H1 (cell line): ENCODE data around the gene RAB11FIP3. TPM values are rescaled to one million over a fixed set of nuclear protein-coding genes. Genes with fewer than 3 reads are reported as not detected.

Source experiments
- CTCF ChIA-PET: fragments of 300-600 bp; sonication (Branson Sonifier 250); formaldehyde crosslinking; loops from one replicate; lab custom pipeline; 2021; ENCODE audit not compliant: partially characterized antibody; lab: Charles Lee
- POLR2A ChIA-PET: fragments of 300-600 bp; sonication (Branson Sonifier 250); formaldehyde crosslinking; loops from one replicate; lab custom pipeline; 2021; ENCODE audit warnings: inconsistent platforms; ENCODE audit not compliant: partially characterized antibody; lab: Charles Lee
- DNase-seq, 2 experiments: peaks; one replicate each; pipeline versions ENCODE4 v3.0.0 to v3.0.0-alpha.2; 2010 to 2022; ENCODE audit warnings: low spot score in 2 of 2, low read depth in 1 of 2, mixed read lengths in 1 of 2
- FAIRE-seq: peaks from 2 replicates; lab custom pipeline; 2011; peaks lifted over from hg19 to GRCh38; lab: Jason Lieb, UNC
- H2AFZ ChIP-seq: 2 replicates; pipeline ENCODE4 v1.8.1; 2012; ENCODE audit warnings: low read length, inconsistent platforms
- H2AK5ac ChIP-seq: 2 replicates; pipeline ENCODE4 v1.6.1; 2013; ENCODE audit warnings: low read depth, low read length
- H2BK120ac ChIP-seq: replicated peaks from 2 replicates; pipeline ENCODE3; 2013; ENCODE audit warnings: low read depth, low read length, inconsistent platforms
- H2BK12ac ChIP-seq: 2 replicates; pipeline ENCODE4 v1.6.1; 2013; ENCODE audit warnings: low read depth, low read length
- H2BK15ac ChIP-seq: 2 replicates; pipeline ENCODE4 v1.6.1; 2013; ENCODE audit warnings: low read length
- H2BK20ac ChIP-seq: 2 replicates; pipeline ENCODE4 v1.6.1; 2013; ENCODE audit warnings: low read length
- H2BK5ac ChIP-seq: 2 replicates; pipeline ENCODE4 v1.6.1; 2013; ENCODE audit warnings: low read depth, low read length
- H3K14ac ChIP-seq: 2 replicates; pipeline ENCODE4 v1.6.1; 2013; ENCODE audit warnings: inconsistent platforms; ENCODE audit not compliant: insufficient read length
- H3K18ac ChIP-seq: 2 replicates; pipeline ENCODE4 v1.6.1; 2013; ENCODE audit warnings: low read length; ENCODE audit errors: extremely low read depth
- H3K23ac ChIP-seq: 2 replicates; pipeline ENCODE4 v1.6.1; 2013; ENCODE audit warnings: inconsistent platforms; ENCODE audit not compliant: insufficient read length
- H3K23me2 ChIP-seq: 2 replicates; pipeline ENCODE4 v1.6.1; 2013; ENCODE audit warnings: low read depth, low read length
- H3K27ac ChIP-seq: 2 replicates; pipeline ENCODE4 v1.6.1; 2011; ENCODE audit warnings: low read depth, low read length, inconsistent platforms
- H3K27me3 ChIP-seq, 4 experiments: replicated peaks in 1 of 4; 1 replicate in 1 of 4; 2 replicates in 3 of 4; pipeline versions ENCODE4 v1.6.1 to v1.8.1; 2011 to 2013; ENCODE audit warnings: low read length in 3 of 4, mild to moderate bottlenecking in 3 of 4, inconsistent platforms in 2 of 4, mixed read lengths in 2 of 4, moderate library complexity in 1 of 4; ENCODE audit not compliant: control insufficient read depth in 3 of 4, insufficient read depth in 3 of 4; ENCODE audit errors: extremely low read depth in 1 of 4
- H3K36me3 ChIP-seq, 4 experiments: 2 replicates each; pipeline versions ENCODE4 v1.6.1 to v1.8.1; 2011 to 2013; ENCODE audit warnings: mild to moderate bottlenecking in 4 of 4, low read length in 3 of 4, moderate library complexity in 2 of 4, control low read depth in 1 of 4, inconsistent platforms in 1 of 4; ENCODE audit not compliant: insufficient read depth in 4 of 4, control insufficient read depth in 2 of 4
- H3K4ac ChIP-seq: replicated peaks from 2 replicates; pipeline ENCODE3; 2013; ENCODE audit warnings: low read length, low read depth, mixed read lengths, inconsistent platforms; ENCODE audit not compliant: insufficient read length
- H3K4me1 ChIP-seq, 4 experiments: replicated peaks in 1 of 4; 1 replicate in 1 of 4; 2 replicates in 3 of 4; pipeline versions ENCODE4 v1.6.1 to v1.8.1; 2011 to 2013; ENCODE audit warnings: low read length in 3 of 4, inconsistent platforms in 2 of 4, mixed read lengths in 1 of 4; ENCODE audit not compliant: insufficient read depth in 4 of 4, control insufficient read depth in 3 of 4
- H3K4me2 ChIP-seq, 2 experiments: 2 replicates each; pipeline versions ENCODE4 v1.6.1 to v1.8.1; 2011 to 2013; ENCODE audit warnings: low read depth in 2 of 2, low read length in 2 of 2, control low read depth in 1 of 2, inconsistent platforms in 1 of 2, mild to moderate bottlenecking in 1 of 2; ENCODE audit not compliant: insufficient read depth in 1 of 2
- H3K4me3 ChIP-seq, 4 experiments: fragments of 200-600, 300-600 bp in 1 of 4; sonication (generic), shearing (Covaris generic), sonication (Bioruptor Twin) in 1 of 4; 2 replicates each; pipeline versions ENCODE4 v1.5.1 to v1.8.1; 2011 to 2016; ENCODE audit warnings: low read length in 4 of 4, low read depth in 3 of 4, control low read depth in 2 of 4, inconsistent platforms in 2 of 4, mild to moderate bottlenecking in 2 of 4, mixed read lengths in 1 of 4, moderate library complexity in 1 of 4; ENCODE audit not compliant: insufficient read depth in 2 of 4; ENCODE audit errors: extremely low read depth in 1 of 4
- H3K56ac ChIP-seq: replicated peaks from 2 replicates; pipeline ENCODE3; 2013; ENCODE audit warnings: low read depth, mild to moderate bottlenecking, mixed read lengths, low read length, inconsistent platforms; ENCODE audit not compliant: insufficient read length
- H3K79me1 ChIP-seq: 2 replicates; pipeline ENCODE4 v1.6.1; 2013; ENCODE audit warnings: low read depth, low read length, control low read depth
- H3K79me2 ChIP-seq, 2 experiments: 2 replicates each; pipeline versions ENCODE4 v1.6.1 to v1.8.1; 2012 to 2013; ENCODE audit warnings: low read length in 2 of 2, mild to moderate bottlenecking in 2 of 2, inconsistent platforms in 1 of 2; ENCODE audit not compliant: insufficient read depth in 2 of 2, control insufficient read depth in 1 of 2
- H3K9ac ChIP-seq, 4 experiments: replicated peaks in 1 of 4; 1 replicate in 1 of 4; 2 replicates in 3 of 4; pipeline versions ENCODE4 v1.6.1 to v1.8.1; 2011 to 2013; ENCODE audit warnings: low read depth in 3 of 4, low read length in 3 of 4, control low read depth in 2 of 4, mild to moderate bottlenecking in 2 of 4, moderate library complexity in 2 of 4, inconsistent platforms in 1 of 4; ENCODE audit errors: extremely low read depth in 1 of 4
- H3K9me3 ChIP-seq, 2 experiments: 2 replicates each; pipeline versions ENCODE4 v1.6.1 to v1.8.1; 2012 to 2013; ENCODE audit warnings: mild to moderate bottlenecking in 2 of 2, moderate library complexity in 2 of 2, control low read depth in 1 of 2, inconsistent platforms in 1 of 2, low read depth in 1 of 2, low read length in 1 of 2, mixed read lengths in 1 of 2; ENCODE audit not compliant: insufficient read depth in 2 of 2
- H4K20me1 ChIP-seq, 2 experiments: replicated peaks in 1 of 2; 2 replicates each; pipeline versions ENCODE3 to v1.8.1; 2011 to 2013; ENCODE audit warnings: inconsistent platforms in 2 of 2, low read length in 2 of 2, mild to moderate bottlenecking in 1 of 2; ENCODE audit not compliant: insufficient read depth in 2 of 2, control insufficient read depth in 1 of 2
- H4K5ac ChIP-seq: 2 replicates; pipeline ENCODE4 v1.6.1; 2013; ENCODE audit warnings: low read length, low read depth, mixed read lengths, inconsistent platforms; ENCODE audit not compliant: insufficient read length
- H4K8ac ChIP-seq: 2 replicates; pipeline ENCODE4 v1.8.0; 2013; ENCODE audit warnings: mild to moderate bottlenecking, moderate library complexity, low read length, inconsistent platforms; ENCODE audit not compliant: insufficient read depth; ENCODE audit errors: extremely low read depth
- H4K91ac ChIP-seq: replicated peaks from 2 replicates; pipeline ENCODE3; 2013; ENCODE audit warnings: low read length, mixed read lengths, inconsistent platforms; ENCODE audit not compliant: insufficient read length
- ASH2L ChIP-seq: fragments of 200-600, 300-600 bp; sonication (generic); IDR thresholded peaks from one replicate; pipeline ENCODE4 v1.7.1; 2017; ENCODE audit warnings: low read length
- GTF2F1 ChIP-seq: IDR thresholded peaks from 2 replicates; pipeline ENCODE4 v1.6.1; 2012; ENCODE audit warnings: low read depth, low read length, improper control_type of control experiment, borderline replicate concordance
- KDM5A ChIP-seq: fragments of 200-600 bp; IDR thresholded peaks from 2 replicates; pipeline ENCODE4 v1.7.1; 2012; ENCODE audit warnings: mild to moderate bottlenecking, low read length, inconsistent platforms, mixed read lengths
- SIX5 ChIP-seq: IDR thresholded peaks from 2 replicates; pipeline ENCODE4 v1.6.1; 2011; ENCODE audit warnings: mild to moderate bottlenecking, low read depth, low read length
- SP1 ChIP-seq: IDR thresholded peaks from 2 replicates; pipeline ENCODE4 v1.6.1; 2011; ENCODE audit warnings: low read depth, low read length
- SP4 ChIP-seq: IDR thresholded peaks from 2 replicates; pipeline ENCODE4 v1.6.1; 2012; ENCODE audit warnings: low read length, inconsistent platforms
- TAF7 ChIP-seq: optimal IDR thresholded peaks from 2 replicates; pipeline ENCODE3; 2011; ENCODE audit warnings: low read depth, mild to moderate bottlenecking, inconsistent platforms, low read length, moderate library complexity, borderline replicate concordance
- WGBS, 2 experiments: shearing (Covaris generic) in 1 of 2; methylation state at CpG; one replicate each; pipeline versions ENCODE4 v1.1.6 to v1.1.7; 2013 to 2015; ENCODE audit warnings: low lambda C conversion rate in 2 of 2, mixed read lengths in 2 of 2, inconsistent platforms in 1 of 2, low coverage in 1 of 2, missing lambda C conversion rate in 1 of 2; ENCODE audit not compliant: insufficient replicate concordance in 2 of 2, insufficient coverage in 1 of 2, insufficient read length in 1 of 2; ENCODE audit errors: extremely low coverage in 1 of 2, missing lambda C conversion rate in 1 of 2; 5-methylcytosine and 5-hydroxymethylcytosine counted together
- polyA plus RNA-seq, 7 experiments: library from polyadenylated mRNA; depleted of rRNA in 3 of 7; stranded (reverse) in 5 of 7; unstranded in 2 of 7; fragments of >200 nt in 5 of 7; fragments of 200-250 nt in 2 of 7; gene quantifications; 1 replicate in 5 of 7; 2 replicates in 1 of 7; 4 replicates in 1 of 7; pipeline versions ENCODE4 v1.2.1 to v1.2.3, GENCODE V29; 2011 to 2013; ENCODE audit warnings: missing spikeins in 2 of 7, mixed read lengths in 2 of 7
- total RNA-seq: library from RNA; stranded (reverse); fragmentation: NEBNext Ultra II Directional; extraction: Animal tissue kit (Norgen Biotek cat#: 25700); gene quantifications from 2 replicates; pipeline ENCODE4 v1.2.1, GENCODE V29; 2021
- TF ChIP-seq, protein P1 (sequence below), 3 experiments: IDR thresholded peaks; 1 replicate in 2 of 3; 2 replicates in 1 of 3; pipeline versions ENCODE4 v1.5.1 to v1.6.1; 2011; ENCODE audit warnings: low read length in 3 of 3, mild to moderate bottlenecking in 3 of 3, inconsistent platforms in 2 of 3, low read depth in 1 of 3, moderate library complexity in 1 of 3; ENCODE audit not compliant: insufficient read depth in 1 of 3; ENCODE audit errors: control extremely low read depth in 1 of 3

The RAB11FIP3 gene
- total and polyA plus RNA-seq, 2 of the 8 experiments (the other 6 are each of a cell fraction or from before 2014, with no cell fraction given), result 9.3 to 35.2 TPM

DNA sequence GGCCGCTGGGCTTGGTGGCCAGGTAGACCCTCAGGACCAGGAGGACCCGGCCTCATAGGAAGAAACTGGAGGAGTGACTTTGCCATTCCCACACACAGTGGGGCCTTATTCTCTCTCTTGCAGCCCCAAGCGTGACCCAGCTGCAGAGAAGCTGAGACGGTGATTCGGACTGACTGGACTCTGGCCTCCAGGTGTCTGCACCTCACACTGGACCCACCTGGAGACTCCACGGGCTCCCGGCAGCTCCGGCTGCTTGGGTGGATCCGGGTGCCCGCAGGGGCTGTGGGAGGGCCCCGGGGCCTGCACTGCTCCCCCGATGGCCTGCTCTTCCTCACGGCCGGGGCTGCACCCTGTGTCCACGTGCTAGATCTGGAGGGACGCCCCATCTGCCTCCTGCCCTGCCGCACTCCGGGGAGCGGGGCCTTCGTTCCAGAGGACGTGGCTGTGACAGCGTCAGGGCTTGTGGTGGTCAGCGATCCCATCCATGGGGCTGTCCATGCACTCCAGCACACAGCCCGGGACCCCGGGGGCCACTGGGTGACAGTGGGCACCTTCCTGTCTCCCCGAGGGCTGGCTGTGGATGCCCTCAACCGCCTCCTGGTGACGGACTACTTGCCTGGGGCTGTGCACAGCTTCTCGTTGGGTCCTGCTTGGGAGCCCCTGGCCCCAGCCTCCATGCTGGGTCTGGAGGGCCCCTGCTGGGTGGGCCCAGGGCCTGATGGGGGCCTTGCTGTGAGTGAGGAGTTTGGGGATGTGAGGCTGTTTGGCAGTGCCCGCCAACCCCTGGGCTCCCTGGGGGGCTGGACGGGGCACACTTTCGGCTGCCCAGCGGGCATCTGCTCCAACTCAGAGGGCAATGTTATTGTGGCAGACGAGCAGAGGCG is 142.2 kb downstream of the RAB11FIP3 start:
- no peak overlapping the region for H3K9ac ChIP-seq
- ChIA-PET POLR2A (interaction anchor here (0.6 to 7.9 kb wide), 14 partner anchors 8 to 239 kb away, joined by 3 to 58 read pairs (median 4); partner anchors contain the start of genes CAPN15, METTL26, WDR24 and WFIKKN1), CTCF (interaction anchor here (0.7 to 2.3 kb wide), 9 partner anchors 9 to 100 kb away, joined by 3 to 14 read pairs (median 4); no protein-coding TSS in a partner anchor)
- peak overlapping the region; percentile 57 for H3K4ac ChIP-seq
- H4K20me1 ChIP-seq, result peaks cover 0 to 6% of the 10 kb centered on the region in 2 experiments
- no peaks in the 10 kb centered on the region for H3K36me3 ChIP-seq
- H2BK20ac ChIP-seq, result peak overlapping the region; percentile 72; the same call in 1 of the 2 replicates
- H2BK120ac ChIP-seq, result peak overlapping the region; percentile 54
- H3K4me1 ChIP-seq, result peaks cover 0 to 27% (median 12%) of the 10 kb centered on the region in 4 experiments; a peak in 5 of 7 replicates
- no peak overlapping the region for H2AFZ ChIP-seq
- peak overlapping the region; percentile 91 for H4K91ac ChIP-seq
- no peak overlapping the region for H3K56ac ChIP-seq
- DNase-seq (no peak), FAIRE-seq (no peak)
- peak overlapping the region; percentile 0 for H4K5ac ChIP-seq
- H2BK12ac ChIP-seq, result peak overlapping the region; percentile 50; the same call in 1 of the 2 replicates
- peak overlapping the region; percentile 28 for H4K8ac ChIP-seq
- peak overlapping the region; percentile 28; the same call in 1 of the 2 replicates for H2AK5ac ChIP-seq
- peak overlapping the region; percentile 71 for H3K18ac ChIP-seq
- 0 out of 2 replicates have a peak overlapping the region, but pooled peaks have one; percentile 66 for H2BK5ac ChIP-seq
- H3K27ac ChIP-seq, result no peak overlapping the region
- H3K9me3 ChIP-seq, result no peaks in the 10 kb centered on the region
- 0 out of 8 replicates have a peak overlapping the region, but pooled peaks of 1 of the 4 experiments have one; percentile 20 for H3K4me3 ChIP-seq
- H3K14ac ChIP-seq, result no peak overlapping the region
- H3K23ac ChIP-seq, result no peak overlapping the region
- H3K4me2 ChIP-seq, result 0 out of 4 replicates have a peak overlapping the region, but pooled peaks of 1 of the 2 experiments have one; percentile 53
- no peaks in the 10 kb centered on the region for H3K27me3 ChIP-seq
- peaks cover 9% of the 10 kb centered on the region; the same call in 1 of the 2 replicates for H3K23me2 ChIP-seq
- H3K79me2 ChIP-seq, result peaks cover 0 to 9% of the 10 kb centered on the region in 2 experiments; a peak in 1 of 4 replicates
- WGBS, 2 experiments, result 92% methylated on average over 33 of the region's 35 CpGs; no CpG with 5 or more reads in 1 of the 2 experiments
- H2BK15ac ChIP-seq, result peak overlapping the region; percentile 97; the same call in 1 of the 2 replicates
- H3K79me1 ChIP-seq, result no peaks in the 10 kb centered on the region; the same call in none of the 2 replicates
- no peak for TF ChIP-seq ASH2L
- no peak for TF ChIP-seq TAF7
- TF ChIP-seq, protein P1, sequence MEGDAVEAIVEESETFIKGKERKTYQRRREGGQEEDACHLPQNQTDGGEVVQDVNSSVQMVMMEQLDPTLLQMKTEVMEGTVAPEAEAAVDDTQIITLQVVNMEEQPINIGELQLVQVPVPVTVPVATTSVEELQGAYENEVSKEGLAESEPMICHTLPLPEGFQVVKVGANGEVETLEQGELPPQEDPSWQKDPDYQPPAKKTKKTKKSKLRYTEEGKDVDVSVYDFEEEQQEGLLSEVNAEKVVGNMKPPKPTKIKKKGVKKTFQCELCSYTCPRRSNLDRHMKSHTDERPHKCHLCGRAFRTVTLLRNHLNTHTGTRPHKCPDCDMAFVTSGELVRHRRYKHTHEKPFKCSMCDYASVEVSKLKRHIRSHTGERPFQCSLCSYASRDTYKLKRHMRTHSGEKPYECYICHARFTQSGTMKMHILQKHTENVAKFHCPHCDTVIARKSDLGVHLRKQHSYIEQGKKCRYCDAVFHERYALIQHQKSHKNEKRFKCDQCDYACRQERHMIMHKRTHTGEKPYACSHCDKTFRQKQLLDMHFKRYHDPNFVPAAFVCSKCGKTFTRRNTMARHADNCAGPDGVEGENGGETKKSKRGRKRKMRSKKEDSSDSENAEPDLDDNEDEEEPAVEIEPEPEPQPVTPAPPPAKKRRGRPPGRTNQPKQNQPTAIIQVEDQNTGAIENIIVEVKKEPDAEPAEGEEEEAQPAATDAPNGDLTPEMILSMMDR (IDR thresholded peaks at IDR 0.05; ENCODE audit: control extremely low read depth in 1 of 3, insufficient read depth in 1 of 3, low read depth in 1 of 3, low read length in 3 of 3), result no peak
- no peak for TF ChIP-seq SP4
- no peak for TF ChIP-seq KDM5A
- no peak for TF ChIP-seq SP1
- no peak for TF ChIP-seq GTF2F1
- TF ChIP-seq SIX5, result no peak
